H4 (cell line): ENCODE measurements around the gene MAPKAP1. TPM values are rescaled to one million over a fixed set of nuclear protein-coding genes. Genes with fewer than 3 reads are reported as not detected.
"Not testable (repeated sequence)": the region's sequence is repeated elsewhere in the genome, so short reads cannot be mapped to it uniquely, and the experiment has no call there.

Experiments used
- DNase-seq: peaks from one replicate; pipeline ENCODE4 v3.0.0-alpha.2; 2015; ENCODE audit warnings: low spot score
- total RNA-seq: library from RNA; depleted of rRNA; stranded (reverse); fragments of >200 nt; shearing (Covaris generic); gene quantifications from 2 replicates; pipeline ENCODE4 v1.2.3, GENCODE V29; 2014

MAPKAP1 gene
- total RNA-seq, 1 experiment from 2014 or later = 84.3 TPM

DNA sequence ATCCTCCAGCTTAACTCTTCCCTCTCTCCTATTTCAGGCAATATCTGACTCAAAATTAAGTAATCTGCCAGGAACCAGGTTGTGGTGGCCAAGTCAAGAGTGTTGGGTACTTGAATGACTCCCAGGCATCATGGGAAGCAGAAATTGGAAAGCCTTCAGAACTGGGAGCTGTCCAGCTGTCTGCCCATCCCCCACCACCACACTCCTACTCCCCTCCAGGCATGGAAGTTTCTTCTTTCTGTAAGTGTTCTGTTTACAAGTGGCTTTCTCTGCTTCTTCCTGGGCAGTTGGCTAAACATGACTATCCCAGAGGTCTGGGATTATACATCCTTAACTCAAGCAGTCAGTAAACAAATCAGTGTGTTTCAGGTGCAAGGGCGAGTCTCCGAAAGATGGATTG lies 25.6 kb upstream of the MAPKAP1 start:
- DNase-seq = no peak

- no peak for DNase-seq
Observed at GRCh38 chr9:125730168-125730567, 23.2 kb upstream of the MAPKAP1 start.

GRCh38 chr9:125726456-125727132 lies 19.6 kb upstream of the MAPKAP1 start:
- DNase-seq = no peak

GRCh38 chr9:125707472-125707804 lies 430 bp upstream of the MAPKAP1 start:
- no peak for DNase-seq

GRCh38 chr9:125705893-125706292 lies 1.1 kb downstream of the MAPKAP1 start:
- no peak for DNase-seq

- no peak for DNase-seq
Observed at GRCh38 chr9:125703662-125704061, 3.3 kb downstream of the MAPKAP1 start.

- no peak for DNase-seq
Observed at GRCh38 chr9:125701351-125701750, 5.7 kb downstream of the MAPKAP1 start.

GRCh38 chr9:125700791-125701190 lies 6.2 kb downstream of the MAPKAP1 start:
- no peak for DNase-seq

DNA sequence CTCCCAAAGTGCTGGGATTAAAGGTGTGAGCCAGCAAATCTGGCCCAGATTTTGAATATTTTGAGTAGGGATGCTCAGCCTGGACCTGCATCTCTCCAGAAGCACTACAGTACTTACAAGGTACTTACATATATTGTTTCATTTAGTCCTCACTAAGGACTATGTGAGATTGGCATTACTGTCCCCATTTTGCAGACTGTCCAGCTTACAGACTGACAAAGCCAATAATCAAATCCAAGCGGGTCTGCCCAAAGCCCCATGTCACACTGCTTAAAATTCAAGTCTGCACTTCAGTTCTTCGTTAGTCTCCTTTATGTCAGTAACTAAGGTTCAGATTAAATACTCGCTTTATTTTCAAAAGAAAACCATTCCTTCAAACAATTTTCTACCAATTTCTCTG lies 7.1 kb downstream of the MAPKAP1 start:
- DNase-seq = no peak

- DNase-seq = no peak
Observed at GRCh38 chr9:125696106-125696647, 10.8 kb downstream of the MAPKAP1 start.

GRCh38 chr9:125695548-125695947 lies 11.5 kb downstream of the MAPKAP1 start:
- not testable (repeated sequence) for DNase-seq

- no peak for DNase-seq
Observed at GRCh38 chr9:125694478-125694877, 12.5 kb downstream of the MAPKAP1 start.

DNA sequence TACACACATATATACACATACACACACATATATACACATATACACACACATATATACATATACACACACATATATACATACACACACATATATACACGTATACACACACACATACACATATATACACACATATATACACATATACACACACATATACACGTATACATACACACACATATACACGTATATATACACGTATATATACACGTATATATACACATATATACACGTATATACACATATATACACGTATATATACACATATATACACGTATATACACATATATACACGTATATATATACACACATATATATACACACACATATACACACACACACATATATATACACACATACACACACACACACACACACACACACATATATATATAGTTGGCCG lies 13.5 kb downstream of the MAPKAP1 start:
- DNase-seq = not testable (repeated sequence)

DNA sequence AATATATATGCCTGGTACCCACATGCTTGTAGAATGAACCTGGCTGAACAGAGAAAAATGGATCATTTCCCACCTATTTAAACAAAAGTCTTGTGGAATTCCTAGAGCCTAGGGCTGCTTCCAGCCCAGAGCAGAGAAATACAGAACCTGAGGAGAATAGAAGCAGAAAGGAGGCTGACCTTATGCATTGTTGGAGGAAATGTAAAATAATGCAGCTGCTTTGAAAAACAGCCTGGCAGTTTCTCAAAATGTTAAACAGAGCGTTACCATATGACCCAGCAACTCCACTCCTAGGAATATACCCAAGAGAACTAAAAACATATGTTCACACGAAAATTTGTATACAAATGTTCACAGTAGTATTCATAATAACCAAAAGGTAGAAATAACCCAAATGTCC lies 15.1 kb downstream of the MAPKAP1 start:
- DNase-seq = no peak

DNA sequence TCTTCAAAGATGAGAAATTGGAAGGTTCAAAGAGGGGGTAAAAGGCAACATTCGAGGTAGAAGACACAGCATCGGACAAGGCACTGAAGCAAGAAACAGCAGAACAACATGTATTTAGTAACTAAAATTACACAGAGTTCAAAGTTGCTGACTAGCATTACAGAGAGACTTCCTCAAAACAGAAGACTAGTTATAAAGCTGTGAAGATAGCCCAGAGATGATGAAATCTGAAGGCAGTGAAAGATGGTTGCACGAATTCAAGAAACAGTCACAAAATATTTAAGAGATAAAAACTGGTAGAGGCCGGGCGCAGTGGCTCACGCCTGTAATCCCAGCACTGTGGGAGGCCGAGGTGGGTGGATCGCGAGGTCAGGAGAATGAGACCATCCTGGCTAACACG lies 16.3 kb downstream of the MAPKAP1 start:
- no peak for DNase-seq

GRCh38 chr9:125687163-125687863 lies 19.7 kb downstream of the MAPKAP1 start:
- no peak for DNase-seq

- DNase-seq = no peak
Observed at GRCh38 chr9:125685167-125685566, 21.8 kb downstream of the MAPKAP1 start.

- no peak for DNase-seq
Observed at GRCh38 chr9:125683486-125683885, 23.5 kb downstream of the MAPKAP1 start.

DNA sequence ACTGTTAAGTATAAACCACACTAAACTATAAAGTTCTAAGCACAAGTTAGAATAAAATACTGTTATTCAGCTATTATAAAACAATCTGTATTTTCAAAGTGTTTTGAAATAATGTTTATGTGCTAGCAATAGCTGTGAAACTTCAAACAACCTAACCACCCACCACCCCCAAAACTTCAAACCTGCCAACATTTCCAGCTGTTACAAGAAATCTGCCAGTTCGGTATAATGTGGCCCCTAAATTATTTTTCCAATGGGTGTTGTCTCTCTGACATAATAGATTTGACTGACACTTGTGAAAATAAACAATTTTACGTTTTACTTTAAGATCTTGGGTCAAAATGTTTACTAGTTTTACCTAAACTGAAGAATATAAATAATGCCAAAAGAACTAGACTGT lies 24.7 kb downstream of the MAPKAP1 start:
- no peak for DNase-seq

DNA sequence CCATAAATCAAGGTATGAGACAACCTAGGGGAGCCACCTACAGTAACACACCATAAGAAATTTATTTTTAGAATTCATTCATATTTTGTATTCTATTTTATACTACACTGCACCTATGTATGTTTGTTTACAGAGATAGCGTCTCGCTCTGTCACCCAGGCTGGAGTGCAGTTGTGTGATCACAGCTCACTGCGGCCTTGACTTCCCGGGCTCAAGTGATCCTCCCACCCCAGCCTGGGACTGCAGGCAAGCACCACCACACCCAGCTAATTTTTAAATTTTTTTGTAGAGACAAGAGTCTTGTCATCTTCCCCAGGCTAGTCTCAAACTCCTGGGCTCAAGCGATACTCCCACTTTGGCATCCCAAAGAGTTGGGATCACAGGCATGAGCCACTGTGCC lies 25.4 kb downstream of the MAPKAP1 start:
- DNase-seq = no peak

- DNase-seq = no peak
Observed at GRCh38 chr9:125681086-125681622, 25.9 kb downstream of the MAPKAP1 start.

DNA sequence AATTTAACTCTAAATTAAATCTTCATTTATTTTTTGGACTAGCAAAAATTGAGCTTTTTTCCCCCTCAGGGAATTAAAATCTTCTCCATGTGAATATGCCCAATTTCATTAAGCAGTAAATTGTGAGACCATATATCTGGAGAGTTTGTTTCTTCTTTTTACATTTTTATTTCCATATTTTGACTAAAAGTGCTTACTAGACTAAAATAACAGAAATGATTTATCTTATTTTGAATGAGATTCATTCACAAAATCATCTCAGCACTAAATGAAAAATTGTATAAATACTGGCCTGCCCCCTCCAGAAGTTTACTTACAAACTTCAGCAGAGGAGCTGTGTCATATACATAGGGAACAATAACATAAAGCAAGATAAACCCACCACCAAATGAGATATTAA lies 26.6 kb downstream of the MAPKAP1 start:
- DNase-seq = no peak

DNA sequence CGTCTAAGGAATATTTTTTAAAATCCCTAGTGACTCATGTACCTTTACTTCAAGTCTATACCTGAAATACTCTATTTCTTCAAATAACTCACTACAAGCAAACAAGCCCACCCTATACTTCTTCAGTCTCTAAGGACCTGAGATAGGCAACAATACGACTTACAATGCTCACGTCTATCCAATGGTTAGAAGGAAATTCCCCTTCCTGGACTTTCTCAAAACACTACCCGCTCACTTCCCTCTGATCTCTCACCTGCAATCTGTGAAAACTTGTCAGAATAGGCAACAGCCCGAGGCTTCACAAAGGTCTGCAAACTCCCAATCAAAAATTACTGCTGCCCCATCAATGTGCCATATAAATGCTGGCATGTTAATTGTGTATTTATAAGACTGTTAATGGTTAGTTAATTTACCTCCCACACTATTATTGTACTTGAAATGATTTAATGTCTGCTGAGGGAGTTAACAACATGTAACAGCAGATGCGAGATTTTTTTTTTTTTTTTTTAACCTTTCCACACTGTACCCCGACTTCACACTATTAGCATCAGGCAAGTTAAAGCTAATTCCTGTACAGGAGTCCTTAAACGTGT lies 27.3 kb downstream of the MAPKAP1 start:
- no peak for DNase-seq
